ENCODE measurements around the gene METTL17. TPM values are rescaled to one million over a fixed set of nuclear protein-coding genes. Genes with fewer than 3 reads are reported as not detected.

The METTL17 gene
- total RNA-seq, 1 experiment from 2014 or later = 80.5 TPM

GRCh38 chr14:21030531-21030930, 40.8 kb downstream of the METTL17 start:
- Mint-ChIP-seq H3K4me1 (ENCODE audit: low read depth, unreplicated experiment) (peaks cover 7% of the 10 kb centered on the region), H3K9me3 (ENCODE audit: unreplicated experiment) (no peaks in the 10 kb centered on the region), H3K27ac (ENCODE audit: unreplicated experiment) (no peak overlapping the region), H3K4me3 (ENCODE audit: unreplicated experiment) (no peak overlapping the region), H3K27me3 (ENCODE audit: insufficient read depth, unreplicated experiment) (no peaks in the 10 kb centered on the region), H3K36me3 (ENCODE audit: insufficient read depth, unreplicated experiment) (no peaks in the 10 kb centered on the region)
- Histone ChIP-seq H3K4me1 (peaks cover 9% of the 10 kb centered on the region; the same call in 1 of the 2 replicates), H3K27me3 (replicated peaks; ENCODE audit: control insufficient read depth, insufficient read depth, low read length) (no peaks in the 10 kb centered on the region), H3K9me3 (no peaks in the 10 kb centered on the region), H3K4me3 (ENCODE audit: low read depth, low read length) (no peak overlapping the region), H3K36me3 (ENCODE audit: control insufficient read depth, insufficient read depth, low read length) (no peaks in the 10 kb centered on the region)
- no peak for TF ChIP-seq CTCF (IDR thresholded peaks at IDR 0.05; ENCODE audit: insufficient read depth in 1 of 2, low read depth in 1 of 2, low read length in 1 of 2, severe bottlenecking in 1 of 2, unreplicated experiment in 1 of 2)
- BruUV-seq (replicated peaks) = no TSS peak
- DNase-seq = no peak
- ChIA-PET CTCF (no interaction called here), POLR2A (no interaction called here)
- intact Hi-C loops (cut with micrococcal nuclease; ENCODE audit: unreplicated experiment) = no loop called here

- no peaks in the 10 kb centered on the region for H3K27me3 Mint-ChIP-seq (ENCODE audit: insufficient read depth, unreplicated experiment)
- Histone ChIP-seq H3K27me3 (replicated peaks; ENCODE audit: control insufficient read depth, insufficient read depth, low read length) (no peaks in the 10 kb centered on the region), H3K9me3 (no peaks in the 10 kb centered on the region), H3K4me3 (ENCODE audit: low read depth, low read length) (no peak overlapping the region), H3K36me3 (ENCODE audit: control insufficient read depth, insufficient read depth, low read length) (no peaks in the 10 kb centered on the region), H3K4me1 (no peaks in the 10 kb centered on the region; the same call in 1 of the 2 replicates)
- CTCF ChIA-PET = interaction anchor here (1.3 to 1.5 kb wide), 2 partner anchors 8 to 18 kb away, joined by 4 to 8 read pairs; no protein-coding TSS in a partner anchor
- POLR2A ChIA-PET = interaction anchor here (0.5 kb wide), 1 partner anchor 517 kb away, joined by 3 read pairs; no protein-coding TSS in a partner anchor
- intact Hi-C loops (cut with micrococcal nuclease; ENCODE audit: unreplicated experiment) = no loop called here
- DNase-seq = no peak
- BruUV-seq (replicated peaks) = no TSS peak
- H3K27ac Mint-ChIP-seq (ENCODE audit: unreplicated experiment) = no peak overlapping the region
- H3K36me3 Mint-ChIP-seq (ENCODE audit: insufficient read depth, unreplicated experiment) = no peaks in the 10 kb centered on the region
- no peak for TF ChIP-seq CTCF (IDR thresholded peaks at IDR 0.05; ENCODE audit: insufficient read depth in 1 of 2, low read depth in 1 of 2, low read length in 1 of 2, severe bottlenecking in 1 of 2, unreplicated experiment in 1 of 2)
- no peaks in the 10 kb centered on the region for H3K4me1 Mint-ChIP-seq (ENCODE audit: low read depth, unreplicated experiment)
- H3K9me3 Mint-ChIP-seq (ENCODE audit: unreplicated experiment) = no peaks in the 10 kb centered on the region
- no peak overlapping the region for H3K4me3 Mint-ChIP-seq (ENCODE audit: unreplicated experiment)
Observed at GRCh38 chr14:21032326-21033132, 42.7 kb downstream of the METTL17 start.

DNA sequence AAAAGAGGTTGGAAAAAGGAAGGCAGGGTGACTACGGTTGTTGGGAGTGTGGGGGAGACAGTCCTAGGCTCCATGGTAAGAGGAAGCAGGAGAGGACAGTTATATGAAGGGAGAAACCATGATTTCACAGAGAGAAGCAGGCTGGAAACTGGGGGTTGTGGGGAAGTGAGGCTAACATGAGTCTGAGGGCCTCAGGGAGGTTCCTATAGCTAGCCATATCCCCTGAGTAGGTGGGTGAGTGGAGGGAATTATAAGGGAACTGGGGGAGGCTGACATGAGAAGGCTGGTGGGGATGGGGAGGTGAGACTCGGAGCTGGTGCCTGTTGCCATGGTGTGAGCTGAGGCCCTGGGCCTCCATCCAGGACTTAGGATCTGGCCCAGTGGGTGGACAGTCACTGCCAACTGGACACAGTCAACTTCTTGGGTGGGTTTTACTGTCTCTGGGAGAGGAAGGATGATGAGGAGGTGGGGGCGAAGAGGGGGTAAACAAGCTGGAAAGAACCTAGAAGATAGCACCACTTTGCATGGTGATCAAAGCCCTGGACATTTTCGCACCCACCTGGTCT, 43.4 kb downstream of the METTL17 start:
- CTCF ChIA-PET = interaction anchor here (0.5 to 1.5 kb wide), 3 partner anchors 18 to 213 kb away, joined by 3 to 8 read pairs (median 3); no protein-coding TSS in a partner anchor
- TF ChIP-seq CTCF (IDR thresholded peaks at IDR 0.05; ENCODE audit: insufficient read depth in 1 of 2, low read depth in 1 of 2, low read length in 1 of 2, severe bottlenecking in 1 of 2, unreplicated experiment in 1 of 2) = no peak
- H3K36me3 Mint-ChIP-seq (ENCODE audit: insufficient read depth, unreplicated experiment) = no peaks in the 10 kb centered on the region

More for the DNA sequence above, 43.4 kb downstream of the METTL17 start:
- H3K9me3 Mint-ChIP-seq (ENCODE audit: unreplicated experiment) = no peaks in the 10 kb centered on the region
- intact Hi-C loops (cut with micrococcal nuclease; ENCODE audit: unreplicated experiment) = no loop called here
- H3K4me3 Mint-ChIP-seq (ENCODE audit: unreplicated experiment) = no peak overlapping the region
- Histone ChIP-seq H3K27me3 (replicated peaks; ENCODE audit: control insufficient read depth, insufficient read depth, low read length) (no peaks in the 10 kb centered on the region), H3K36me3 (ENCODE audit: control insufficient read depth, insufficient read depth, low read length) (no peaks in the 10 kb centered on the region), H3K4me1 (peaks cover 6% of the 10 kb centered on the region), H3K9me3 (no peaks in the 10 kb centered on the region), H3K4me3 (ENCODE audit: low read depth, low read length) (no peak overlapping the region)
- BruUV-seq (replicated peaks) = no TSS peak
- H3K4me1 Mint-ChIP-seq (ENCODE audit: low read depth, unreplicated experiment) = peaks cover 5% of the 10 kb centered on the region
- no peak for DNase-seq
- no peaks in the 10 kb centered on the region for H3K27me3 Mint-ChIP-seq (ENCODE audit: insufficient read depth, unreplicated experiment)
- POLR2A ChIA-PET = no interaction called here
- no peak overlapping the region for H3K27ac Mint-ChIP-seq (ENCODE audit: unreplicated experiment)

Data from Caco-2 (cell line).